WERI-Rb-1 (cell line): ENCODE data around the gene NR6A1.

Experiments used
- DNase-seq: peaks from one replicate; pipeline ENCODE4 v3.0.0-alpha.2; 2020
- H3K27ac ChIP-seq: fragments of 250-450 bp; sonication (Bioruptor Pico); 2 replicates; pipeline ENCODE4 v1.5.1; 2020; ENCODE audit warnings: mild to moderate bottlenecking, moderate library complexity
- H3K27me3 ChIP-seq: fragments of 250-450 bp; sonication (Bioruptor Pico); 2 replicates; pipeline ENCODE4 v1.5.1; 2021; ENCODE audit warnings: mild to moderate bottlenecking, low read depth, moderate library complexity; ENCODE audit not compliant: insufficient read depth, severe bottlenecking
- H3K36me3 ChIP-seq: fragments of 250-450 bp; sonication (Bioruptor Pico); 2 replicates; pipeline ENCODE4 v1.5.1; 2020; ENCODE audit warnings: mild to moderate bottlenecking, moderate library complexity
- H3K4me3 ChIP-seq: 2 replicates; pipeline ENCODE4 v1.5.1; 2011; ENCODE audit warnings: low read depth, mild to moderate bottlenecking, control low read depth, low read length
- H3K9me3 ChIP-seq: fragments of 250-450 bp; sonication (Bioruptor Pico); 2 replicates; pipeline ENCODE4 v1.5.1; 2021; ENCODE audit warnings: mild to moderate bottlenecking, moderate library complexity; ENCODE audit not compliant: severe bottlenecking
- CTCF ChIP-seq: IDR thresholded peaks from 2 replicates; pipeline ENCODE4 v1.5.1; 2011; ENCODE audit warnings: low read depth, mild to moderate bottlenecking, control low read depth, inconsistent platforms, low read length

NR6A1 gene

GRCh38 chr9:124485936-124486335 lies 285.2 kb downstream of the NR6A1 start:
- DNase-seq, result peak; percentile 62
- Histone ChIP-seq H3K27me3 (no peaks in the 10 kb centered on the region), H3K9me3 (no peaks in the 10 kb centered on the region), H3K36me3 (no peaks in the 10 kb centered on the region), H3K27ac (peak overlapping the region; percentile 54), H3K4me3 (no peak overlapping the region)
- no peak for TF ChIP-seq CTCF

- H3K9me3 ChIP-seq, result no peaks in the 10 kb centered on the region
- H3K27ac ChIP-seq, result peak overlapping the region; percentile 54
- no peaks in the 10 kb centered on the region for H3K36me3 ChIP-seq
- TF ChIP-seq CTCF, result no peak
- H3K4me3 ChIP-seq, result no peak overlapping the region
- no peaks in the 10 kb centered on the region for H3K27me3 ChIP-seq
- peak; percentile 79 for DNase-seq
Measured at GRCh38 chr9:124485201-124485600, 285.9 kb downstream of the NR6A1 start.

DNA sequence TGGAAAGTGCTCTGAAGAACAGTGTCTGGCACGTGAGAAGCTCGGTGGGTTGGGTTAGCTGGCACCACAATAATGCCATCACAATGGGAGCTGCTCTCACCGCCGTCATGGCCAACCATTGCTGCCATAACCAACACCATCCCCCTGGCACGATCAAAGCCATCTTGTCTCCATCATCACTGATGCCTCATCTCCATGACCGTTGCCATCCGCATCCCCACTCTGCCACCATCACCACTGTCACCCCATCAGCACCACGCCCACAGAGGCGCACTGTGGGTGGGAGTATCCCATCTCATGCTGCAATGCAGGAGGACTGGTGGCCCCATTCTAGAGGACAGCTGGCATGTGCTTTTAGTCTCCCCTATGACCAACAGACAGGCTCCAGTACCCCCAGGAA lies 287.6 kb downstream of the NR6A1 start:
- no peak overlapping the region for H3K4me3 ChIP-seq
- no peaks in the 10 kb centered on the region for H3K9me3 ChIP-seq
- DNase-seq, result no peak
- H3K36me3 ChIP-seq, result no peaks in the 10 kb centered on the region
- H3K27ac ChIP-seq, result no peak overlapping the region
- no peak for TF ChIP-seq CTCF
- H3K27me3 ChIP-seq, result no peaks in the 10 kb centered on the region

GRCh38 chr9:124482431-124483031 lies 288.6 kb downstream of the NR6A1 start:
- H3K27ac ChIP-seq, result no peak overlapping the region
- DNase-seq, result no peak
- H3K9me3 ChIP-seq, result no peaks in the 10 kb centered on the region
- no peak for TF ChIP-seq CTCF
- no peaks in the 10 kb centered on the region for H3K36me3 ChIP-seq
- H3K4me3 ChIP-seq, result no peak overlapping the region
- no peaks in the 10 kb centered on the region for H3K27me3 ChIP-seq

GRCh38 chr9:124481115-124481514 lies 290.0 kb downstream of the NR6A1 start:
- H3K36me3 ChIP-seq, result no peaks in the 10 kb centered on the region
- DNase-seq, result no peak
- H3K9me3 ChIP-seq, result no peaks in the 10 kb centered on the region
- H3K27me3 ChIP-seq, result no peaks in the 10 kb centered on the region
- H3K27ac ChIP-seq, result no peak overlapping the region
- no peak for TF ChIP-seq CTCF
- H3K4me3 ChIP-seq, result no peak overlapping the region

DNA sequence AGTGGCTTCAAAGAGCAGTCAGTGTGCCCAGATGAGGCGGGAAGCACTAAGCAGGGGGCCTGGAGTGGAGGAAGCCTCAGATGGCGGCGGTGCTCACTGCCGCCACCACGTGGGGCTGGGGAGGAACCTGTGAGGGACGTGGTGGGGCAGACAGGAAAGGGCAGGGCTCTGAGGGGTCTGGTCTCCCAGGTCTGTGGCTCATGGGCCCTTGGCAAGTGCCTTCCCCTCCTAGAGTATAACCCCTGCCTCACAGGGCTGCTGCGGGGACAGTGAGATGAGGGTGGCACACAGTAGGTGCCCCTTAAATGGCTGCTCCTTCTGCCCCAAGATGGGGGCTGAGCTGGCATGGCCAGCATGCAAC lies 290.5 kb downstream of the NR6A1 start:
- Histone ChIP-seq H3K9me3 (no peaks in the 10 kb centered on the region), H3K36me3 (no peaks in the 10 kb centered on the region), H3K27ac (no peak overlapping the region), H3K4me3 (no peak overlapping the region), H3K27me3 (no peaks in the 10 kb centered on the region)
- TF ChIP-seq CTCF, result peak; percentile 87
- peak; percentile 77 for DNase-seq
